Measurements from ENCODE around the gene ULBP2.

DNA sequence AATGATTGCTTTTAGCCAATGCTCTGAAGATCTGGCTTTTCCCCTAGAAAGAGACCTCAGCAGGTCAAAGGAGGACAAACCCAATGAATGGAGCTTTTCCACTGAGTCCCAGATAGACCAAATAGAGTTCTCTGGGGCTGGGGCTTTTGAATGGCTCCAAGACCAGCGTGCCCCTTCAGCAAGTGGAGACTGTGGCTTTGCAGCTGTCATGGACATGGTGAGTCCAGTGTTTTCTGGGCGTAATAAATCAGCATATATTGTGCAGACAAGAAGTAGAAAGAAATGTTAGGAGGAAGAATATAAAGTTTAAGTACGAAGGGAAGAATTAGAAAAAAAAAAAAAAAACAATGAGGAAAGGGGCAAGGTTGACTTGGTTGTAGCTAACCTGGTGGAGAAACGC lies 50.0 kb downstream of the ULBP2 start:
- TF ChIP-seq, protein P1, sequence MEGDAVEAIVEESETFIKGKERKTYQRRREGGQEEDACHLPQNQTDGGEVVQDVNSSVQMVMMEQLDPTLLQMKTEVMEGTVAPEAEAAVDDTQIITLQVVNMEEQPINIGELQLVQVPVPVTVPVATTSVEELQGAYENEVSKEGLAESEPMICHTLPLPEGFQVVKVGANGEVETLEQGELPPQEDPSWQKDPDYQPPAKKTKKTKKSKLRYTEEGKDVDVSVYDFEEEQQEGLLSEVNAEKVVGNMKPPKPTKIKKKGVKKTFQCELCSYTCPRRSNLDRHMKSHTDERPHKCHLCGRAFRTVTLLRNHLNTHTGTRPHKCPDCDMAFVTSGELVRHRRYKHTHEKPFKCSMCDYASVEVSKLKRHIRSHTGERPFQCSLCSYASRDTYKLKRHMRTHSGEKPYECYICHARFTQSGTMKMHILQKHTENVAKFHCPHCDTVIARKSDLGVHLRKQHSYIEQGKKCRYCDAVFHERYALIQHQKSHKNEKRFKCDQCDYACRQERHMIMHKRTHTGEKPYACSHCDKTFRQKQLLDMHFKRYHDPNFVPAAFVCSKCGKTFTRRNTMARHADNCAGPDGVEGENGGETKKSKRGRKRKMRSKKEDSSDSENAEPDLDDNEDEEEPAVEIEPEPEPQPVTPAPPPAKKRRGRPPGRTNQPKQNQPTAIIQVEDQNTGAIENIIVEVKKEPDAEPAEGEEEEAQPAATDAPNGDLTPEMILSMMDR (optimal IDR thresholded peaks at IDR 0.05 in 1 of 3, IDR thresholded peaks at IDR 0.05 in 1 of 3, conservative IDR thresholded peaks at IDR 0.05 in 1 of 3; ENCODE audit: extremely low read depth in 1 of 3, insufficient read depth in 2 of 3, low read length in 3 of 3): no peak
- TF ChIP-seq EZH2 (IDR thresholded peaks at IDR 0.05; ENCODE audit: low read length): no peak

All from keratinocyte (primary cell).